HL-60 (cell line): ENCODE results near the gene TFAP2D.

Experiments used
- GABPA ChIP-seq: IDR thresholded peaks from 2 replicates; pipeline ENCODE4 v1.6.1; 2012; ENCODE audit warnings: low read depth
- POLR2AphosphoS5 ChIP-seq: IDR thresholded peaks from 2 replicates; pipeline ENCODE4 v1.6.1; 2012; ENCODE audit warnings: low read depth
- SPI1 ChIP-seq: IDR thresholded peaks from 2 replicates; pipeline ENCODE4 v1.6.1; 2012; ENCODE audit warnings: low read depth, mild to moderate bottlenecking, borderline replicate concordance
- TF ChIP-seq, protein P1 (sequence below): IDR thresholded peaks from one replicate; pipeline ENCODE4 v1.5.1; 2011; ENCODE audit warnings: low read length, control low read depth, inconsistent platforms; ENCODE audit not compliant: insufficient read depth
- TF ChIP-seq, protein P2 (sequence below): IDR thresholded peaks from 2 replicates; pipeline ENCODE4 v1.6.1; 2012; ENCODE audit warnings: low read depth; ENCODE audit not compliant: insufficient replicate concordance

DNA sequence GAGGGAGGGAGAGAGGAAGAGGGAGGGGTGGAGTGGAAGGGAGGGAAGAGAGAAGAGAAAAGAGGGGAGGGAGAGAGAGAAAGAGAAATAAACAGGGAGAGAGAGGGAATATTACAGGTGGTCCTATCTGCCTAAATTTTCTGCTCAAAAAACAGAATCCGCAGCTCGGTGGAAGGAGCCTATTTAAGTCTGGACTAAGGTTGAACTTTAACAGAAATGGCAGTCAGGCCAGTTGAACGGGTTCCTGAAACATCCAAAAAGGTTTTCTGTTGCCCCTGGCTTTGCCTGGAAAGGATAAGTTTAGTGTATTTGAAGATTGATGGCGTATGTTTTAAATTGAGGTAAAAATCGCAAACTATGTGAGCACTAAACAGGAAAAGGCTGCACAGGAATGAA is 107.5 kb downstream of the TFAP2D start:
- no peak for TF ChIP-seq GABPA
- TF ChIP-seq, protein P1, sequence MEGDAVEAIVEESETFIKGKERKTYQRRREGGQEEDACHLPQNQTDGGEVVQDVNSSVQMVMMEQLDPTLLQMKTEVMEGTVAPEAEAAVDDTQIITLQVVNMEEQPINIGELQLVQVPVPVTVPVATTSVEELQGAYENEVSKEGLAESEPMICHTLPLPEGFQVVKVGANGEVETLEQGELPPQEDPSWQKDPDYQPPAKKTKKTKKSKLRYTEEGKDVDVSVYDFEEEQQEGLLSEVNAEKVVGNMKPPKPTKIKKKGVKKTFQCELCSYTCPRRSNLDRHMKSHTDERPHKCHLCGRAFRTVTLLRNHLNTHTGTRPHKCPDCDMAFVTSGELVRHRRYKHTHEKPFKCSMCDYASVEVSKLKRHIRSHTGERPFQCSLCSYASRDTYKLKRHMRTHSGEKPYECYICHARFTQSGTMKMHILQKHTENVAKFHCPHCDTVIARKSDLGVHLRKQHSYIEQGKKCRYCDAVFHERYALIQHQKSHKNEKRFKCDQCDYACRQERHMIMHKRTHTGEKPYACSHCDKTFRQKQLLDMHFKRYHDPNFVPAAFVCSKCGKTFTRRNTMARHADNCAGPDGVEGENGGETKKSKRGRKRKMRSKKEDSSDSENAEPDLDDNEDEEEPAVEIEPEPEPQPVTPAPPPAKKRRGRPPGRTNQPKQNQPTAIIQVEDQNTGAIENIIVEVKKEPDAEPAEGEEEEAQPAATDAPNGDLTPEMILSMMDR, result no peak
- TF ChIP-seq, protein P2, sequence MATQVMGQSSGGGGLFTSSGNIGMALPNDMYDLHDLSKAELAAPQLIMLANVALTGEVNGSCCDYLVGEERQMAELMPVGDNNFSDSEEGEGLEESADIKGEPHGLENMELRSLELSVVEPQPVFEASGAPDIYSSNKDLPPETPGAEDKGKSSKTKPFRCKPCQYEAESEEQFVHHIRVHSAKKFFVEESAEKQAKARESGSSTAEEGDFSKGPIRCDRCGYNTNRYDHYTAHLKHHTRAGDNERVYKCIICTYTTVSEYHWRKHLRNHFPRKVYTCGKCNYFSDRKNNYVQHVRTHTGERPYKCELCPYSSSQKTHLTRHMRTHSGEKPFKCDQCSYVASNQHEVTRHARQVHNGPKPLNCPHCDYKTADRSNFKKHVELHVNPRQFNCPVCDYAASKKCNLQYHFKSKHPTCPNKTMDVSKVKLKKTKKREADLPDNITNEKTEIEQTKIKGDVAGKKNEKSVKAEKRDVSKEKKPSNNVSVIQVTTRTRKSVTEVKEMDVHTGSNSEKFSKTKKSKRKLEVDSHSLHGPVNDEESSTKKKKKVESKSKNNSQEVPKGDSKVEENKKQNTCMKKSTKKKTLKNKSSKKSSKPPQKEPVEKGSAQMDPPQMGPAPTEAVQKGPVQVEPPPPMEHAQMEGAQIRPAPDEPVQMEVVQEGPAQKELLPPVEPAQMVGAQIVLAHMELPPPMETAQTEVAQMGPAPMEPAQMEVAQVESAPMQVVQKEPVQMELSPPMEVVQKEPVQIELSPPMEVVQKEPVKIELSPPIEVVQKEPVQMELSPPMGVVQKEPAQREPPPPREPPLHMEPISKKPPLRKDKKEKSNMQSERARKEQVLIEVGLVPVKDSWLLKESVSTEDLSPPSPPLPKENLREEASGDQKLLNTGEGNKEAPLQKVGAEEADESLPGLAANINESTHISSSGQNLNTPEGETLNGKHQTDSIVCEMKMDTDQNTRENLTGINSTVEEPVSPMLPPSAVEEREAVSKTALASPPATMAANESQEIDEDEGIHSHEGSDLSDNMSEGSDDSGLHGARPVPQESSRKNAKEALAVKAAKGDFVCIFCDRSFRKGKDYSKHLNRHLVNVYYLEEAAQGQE, result no peak
- no peak for TF ChIP-seq POLR2AphosphoS5
- no peak for TF ChIP-seq SPI1
